Parathyroid adenoma (tissue), 2 donors: Measurements from ENCODE around the gene NRIP2.

Experiments
- H2AFZ ChIP-seq: fragments of 300-600 bp; sonication (generic); one replicate; pipeline ENCODE4 v1.7.0; 2017; ENCODE audit warnings: antibody characterized with exemption, mild to moderate bottlenecking
- H3K27ac ChIP-seq: fragments of 300-600 bp; sonication (generic); one replicate; pipeline ENCODE4 v1.7.0; 2017
- H3K27me3 ChIP-seq: fragments of 300-600 bp; sonication (generic); one replicate; pipeline ENCODE4 v1.7.0; 2017; ENCODE audit warnings: low read length; ENCODE audit not compliant: control insufficient read depth, insufficient read depth
- H3K36me3 ChIP-seq: fragments of 300-600 bp; sonication (generic); one replicate; pipeline ENCODE4 v1.7.0; 2017; ENCODE audit warnings: low read length; ENCODE audit not compliant: control insufficient read depth, insufficient read depth
- H3K4me1 ChIP-seq: fragments of 300-600 bp; sonication (generic); one replicate; pipeline ENCODE4 v1.7.0; 2017; ENCODE audit warnings: control low read depth
- H3K4me2 ChIP-seq: fragments of 300-600 bp; sonication (generic); one replicate; pipeline ENCODE4 v1.7.0; 2017; ENCODE audit warnings: low read length
- H3K4me3 ChIP-seq: fragments of 300-600 bp; sonication (generic); one replicate; pipeline ENCODE4 v1.7.0; 2017; ENCODE audit warnings: low read depth, low read length
- H3K79me2 ChIP-seq: fragments of 300-600 bp; sonication (generic); one replicate; pipeline ENCODE4 v1.7.0; 2017; ENCODE audit warnings: control low read depth
- H3K9ac ChIP-seq: fragments of 300-600 bp; sonication (generic); one replicate; pipeline ENCODE4 v1.7.0; 2017; ENCODE audit warnings: mild to moderate bottlenecking
- H3K9me3 ChIP-seq: fragments of 300-600 bp; sonication (generic); one replicate; pipeline ENCODE4 v1.7.0; 2017; ENCODE audit warnings: low read length; ENCODE audit not compliant: control insufficient read depth
- CTCF ChIP-seq: fragments of 300-600 bp; sonication (generic); IDR thresholded peaks from one replicate; pipeline ENCODE4 v1.7.0; 2017; ENCODE audit warnings: antibody characterized with exemption, mild to moderate bottlenecking
- donor health status: primary hyperparathyroidism.

Gene NRIP2

GRCh38 chr12:2855546-2855945 is 20.7 kb upstream of the NRIP2 start:
- no peak overlapping the region for H3K4me3 ChIP-seq
- no peak for TF ChIP-seq CTCF
- no peaks in the 10 kb centered on the region for H3K27me3 ChIP-seq
- H3K27ac ChIP-seq, result no peak overlapping the region
- no peaks in the 10 kb centered on the region for H3K36me3 ChIP-seq
- H3K9ac ChIP-seq, result no peak overlapping the region
- no peaks in the 10 kb centered on the region for H3K4me1 ChIP-seq
- no peak overlapping the region for H3K4me2 ChIP-seq
- H3K9me3 ChIP-seq, result no peaks in the 10 kb centered on the region
- H2AFZ ChIP-seq, result no peak overlapping the region
- H3K79me2 ChIP-seq, result no peaks in the 10 kb centered on the region

GRCh38 chr12:2854669-2855453 is 20.0 kb upstream of the NRIP2 start:
- no peaks in the 10 kb centered on the region for H3K4me1 ChIP-seq
- H3K9ac ChIP-seq, result no peak overlapping the region
- H3K79me2 ChIP-seq, result no peaks in the 10 kb centered on the region
- H3K36me3 ChIP-seq, result no peaks in the 10 kb centered on the region
- no peak overlapping the region for H2AFZ ChIP-seq
- no peak overlapping the region for H3K4me3 ChIP-seq
- H3K4me2 ChIP-seq, result no peak overlapping the region
- no peaks in the 10 kb centered on the region for H3K9me3 ChIP-seq
- no peak overlapping the region for H3K27ac ChIP-seq
- TF ChIP-seq CTCF, result no peak
- no peaks in the 10 kb centered on the region for H3K27me3 ChIP-seq

- Histone ChIP-seq H3K36me3 (no peaks in the 10 kb centered on the region), H3K79me2 (no peaks in the 10 kb centered on the region), H3K9me3 (no peaks in the 10 kb centered on the region), H3K27ac (no peak overlapping the region), H3K4me1 (no peaks in the 10 kb centered on the region), H3K4me3 (no peak overlapping the region), H3K27me3 (no peaks in the 10 kb centered on the region), H3K4me2 (no peak overlapping the region), H3K9ac (no peak overlapping the region), H2AFZ (peak overlapping the region; percentile 22)
- peak; percentile 75 for TF ChIP-seq CTCF
These were observed 18.8 kb upstream of the NRIP2 start for GRCh38 chr12:2853626-2854025.

DNA sequence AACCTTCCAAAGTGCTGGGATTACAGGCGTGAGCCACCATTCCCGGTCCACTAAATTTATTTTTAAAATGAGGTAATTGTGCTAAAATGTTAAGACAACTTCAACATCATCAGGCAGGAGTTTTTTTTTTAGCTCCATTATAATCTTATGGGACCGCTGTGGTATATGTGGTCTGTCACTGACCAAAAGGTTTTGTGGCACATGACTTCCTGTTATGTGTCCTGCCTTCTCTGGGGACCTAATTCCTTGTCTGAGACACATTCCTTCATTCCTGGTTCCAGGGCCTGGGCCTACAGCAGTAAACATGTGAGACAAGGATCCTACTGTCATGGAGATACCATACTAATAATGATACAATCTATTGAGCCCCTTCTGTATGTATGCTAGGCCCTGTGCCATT is 17.1 kb upstream of the NRIP2 start:
- Histone ChIP-seq H3K9ac (no peak overlapping the region), H3K27me3 (no peaks in the 10 kb centered on the region), H3K4me1 (no peaks in the 10 kb centered on the region), H3K4me2 (no peak overlapping the region), H3K9me3 (no peaks in the 10 kb centered on the region), H3K27ac (no peak overlapping the region), H3K4me3 (no peak overlapping the region), H3K79me2 (no peaks in the 10 kb centered on the region), H2AFZ (no peak overlapping the region), H3K36me3 (no peaks in the 10 kb centered on the region)
- TF ChIP-seq CTCF, result no peak

- Histone ChIP-seq H3K36me3 (no peaks in the 10 kb centered on the region), H2AFZ (no peak overlapping the region), H3K9me3 (no peaks in the 10 kb centered on the region), H3K4me1 (no peaks in the 10 kb centered on the region), H3K4me2 (no peak overlapping the region), H3K9ac (no peak overlapping the region), H3K27ac (no peak overlapping the region), H3K27me3 (no peaks in the 10 kb centered on the region), H3K4me3 (no peak overlapping the region), H3K79me2 (no peaks in the 10 kb centered on the region)
- TF ChIP-seq CTCF, result no peak
These were observed 10.4 kb upstream of the NRIP2 start for GRCh38 chr12:2845280-2845679.
